HepG2 (cell line): ENCODE measurements around the gene PPAT. TPM values are rescaled to one million over a fixed set of nuclear protein-coding genes. Genes with fewer than 3 reads are reported as not detected.

Experiments
- ATRX ChIP-seq: sonication (generic); formaldehyde crosslinking; IDR thresholded peaks from 2 replicates; pipeline ENCODE4 v1.4.0; 2020; ENCODE audit warnings: missing genetic modification reagents, borderline replicate concordance
- DBP ChIP-seq: sonication (generic); formaldehyde crosslinking; IDR thresholded peaks from 2 replicates; pipeline ENCODE4 v1.4.0; 2020; ENCODE audit warnings: missing genetic modification reagents; ENCODE audit errors: not compliant biosample characterization
- FOXA1 ChIP-seq, 2 experiments: fragments of 450-650 bp in 1 of 2; sonication (generic) in 1 of 2; formaldehyde crosslinking in 1 of 2; IDR thresholded peaks; 2 replicates each; pipeline versions ENCODE4 v1.4.0 to v1.6.1; 2016 to 2020; ENCODE audit warnings: missing genetic modification reagents in 1 of 2
- GTF2F1 ChIP-seq: fragments of 150-350 bp; IDR thresholded peaks from 2 replicates; pipeline ENCODE4 v1.6.1; 2014; ENCODE audit warnings: low read length
- HBP1 ChIP-seq: IDR thresholded peaks from 2 replicates; pipeline ENCODE4 v1.6.1; 2016; ENCODE audit warnings: low read depth, control low read depth
- NCOR1 ChIP-seq: fragments of 200-600 bp; sonication (generic); IDR thresholded peaks from 2 replicates; pipeline ENCODE4 v1.7.0; 2017; ENCODE audit warnings: antibody characterized with exemption, low read length, borderline replicate concordance
- NFE2L2 ChIP-seq: fragments of 150-350 bp; IDR thresholded peaks from 2 replicates; pipeline ENCODE4 v1.6.1; 2014; ENCODE audit warnings: low read length
- NR3C1 ChIP-seq: sonication (generic); formaldehyde crosslinking; IDR thresholded peaks from 2 replicates; pipeline ENCODE4 v1.4.0; 2020; ENCODE audit warnings: missing genetic modification reagents
- PCBP1 ChIP-seq: fragments of 200-400 bp; formaldehyde crosslinking; IDR thresholded peaks from 2 replicates; pipeline ENCODE4 v1.6.1; 2017; ENCODE audit warnings: mild to moderate bottlenecking, low read depth, low read length, borderline replicate concordance
- PHF8 ChIP-seq: sonication (generic); formaldehyde crosslinking; IDR thresholded peaks from 2 replicates; pipeline ENCODE4 v1.5.0; 2020; ENCODE audit warnings: missing genetic modification reagents
- POLR2A ChIP-seq, 2 experiments: IDR thresholded peaks; 2 replicates each; pipeline ENCODE4 v1.6.1; 2011; ENCODE audit warnings: low read depth in 2 of 2, low read length in 2 of 2, mild to moderate bottlenecking in 1 of 2, moderate library complexity in 1 of 2; ENCODE audit not compliant: insufficient read depth in 1 of 2
- SAP130 ChIP-seq: IDR thresholded peaks from 2 replicates; pipeline ENCODE4 v1.6.1; 2016; ENCODE audit warnings: low read depth
- SRY ChIP-seq: sonication (generic); formaldehyde crosslinking; IDR thresholded peaks from 2 replicates; pipeline ENCODE4 v1.8.0; 2022; ENCODE audit warnings: mild to moderate bottlenecking, missing genetic modification reagents
- TARDBP ChIP-seq: sonication (generic); formaldehyde crosslinking; IDR thresholded peaks from 2 replicates; pipeline ENCODE4 v1.8.0; 2022; ENCODE audit warnings: mild to moderate bottlenecking, missing genetic modification reagents
- ZC3H13 ChIP-seq: sonication (generic); formaldehyde crosslinking; IDR thresholded peaks from 2 replicates; pipeline ENCODE4 v1.8.1; 2023; ENCODE audit warnings: mild to moderate bottlenecking, missing genetic modification reagents, moderate library complexity
- ZNF326 ChIP-seq: sonication (generic); formaldehyde crosslinking; IDR thresholded peaks from 2 replicates; pipeline ENCODE4 v1.4.0; 2020; ENCODE audit warnings: missing genetic modification reagents, borderline replicate concordance
- ZNF558 ChIP-seq: sonication (generic); formaldehyde crosslinking; IDR thresholded peaks from 2 replicates; pipeline ENCODE4 v1.9.0; 2022; ENCODE audit warnings: mild to moderate bottlenecking, missing genetic modification reagents, borderline replicate concordance
- ZNF614 ChIP-seq: IDR thresholded peaks from 2 replicates; pipeline ENCODE4 v1.6.1; 2018; ENCODE audit warnings: missing biosample characterization, missing genetic modification reagents, inconsistent platforms, borderline replicate concordance
- ZSCAN9 ChIP-seq: IDR thresholded peaks from 2 replicates; pipeline ENCODE4 v1.6.1; 2016; ENCODE audit warnings: borderline replicate concordance
- polyA plus RNA-seq, 8 experiments: library from polyadenylated mRNA; depleted of rRNA in 3 of 8; stranded (reverse) in 7 of 8; unstranded in 1 of 8; fragments of >200 nt; fragmentation: Illumina TruSeq in 4 of 8; extraction: Trizol in 4 of 8; gene quantifications; 2 replicates each; pipeline versions ENCODE4 v1.2.1 to v1.2.3, GENCODE V29; 2011 to 2016; ENCODE audit warnings: low read depth in 4 of 8, missing spikeins in 1 of 8, mixed read lengths in 1 of 8; ENCODE audit not compliant: insufficient read depth in 1 of 8
- total RNA-seq, 5 experiments: library from RNA; depleted of rRNA; stranded (reverse); fragments of >200 nt; fragmentation: Illumina TruSeq; extraction: Trizol; gene quantifications; 2 replicates each; pipeline ENCODE4 v1.2.3, GENCODE V29; 2016; ENCODE audit warnings: low read depth in 1 of 5
- TF ChIP-seq, protein P1 (sequence below): sonication (generic); formaldehyde crosslinking; IDR thresholded peaks from 2 replicates; pipeline ENCODE4; 2020; ENCODE audit warnings: missing genetic modification reagents, mild to moderate bottlenecking, borderline replicate concordance
- TF ChIP-seq, protein P2 (sequence below): sonication (generic); formaldehyde crosslinking; IDR thresholded peaks from 2 replicates; pipeline ENCODE4 v1.5.1; 2020; ENCODE audit warnings: mild to moderate bottlenecking, missing genetic modification reagents

PPAT gene
- total and polyA plus RNA-seq, 2 of the 13 experiments (the other 11 are each of a cell fraction or from before 2014, with no cell fraction given): 16.9 to 62.6 TPM

GRCh38 chr4:56467284-56468096 lies 32.1 kb upstream of the PPAT start, which contains the start of gene SRP72 (continued):
- TF ChIP-seq ZNF614 (no peak), ZSCAN9 (peak; percentile 69), PCBP1 (no peak), ZC3H13 (CRISPR knock-in tag) (no peak; the same call in 1 of the 2 replicates), NFE2L2 (no peak), ZNF558 (CRISPR knock-in tag) (no peak), HBP1 (CRISPR knock-in tag) (peak; percentile 33; the same call in 1 of the 2 replicates), ZNF326 (CRISPR knock-in tag) (no peak), NR3C1 (CRISPR knock-in tag) (no peak), PHF8 (CRISPR knock-in tag) (peak; percentile 96), POLR2A (IDR thresholded peaks at IDR 0.05; ENCODE audit: insufficient read depth in 1 of 2, low read depth in 2 of 2, low read length in 2 of 2) (peak; percentile 88 to 91), SAP130 (CRISPR knock-in tag) (peak; percentile 96), TARDBP (CRISPR knock-in tag) (no peak), SRY (CRISPR knock-in tag) (peak; percentile 37; the same call in 1 of the 2 replicates), FOXA1 (IDR thresholded peaks at IDR 0.05) (no peak), FOXA1 (CRISPR knock-in tag; IDR thresholded peaks at IDR 0.05) (0 out of 2 replicates have a peak, but pooled peaks have one; percentile 8), GTF2F1 (0 out of 2 replicates have a peak, but pooled peaks have one; percentile 48), DBP (no peak), NCOR1 (no peak; the same call in 1 of the 2 replicates), ATRX (no peak)
- TF ChIP-seq, protein P1, sequence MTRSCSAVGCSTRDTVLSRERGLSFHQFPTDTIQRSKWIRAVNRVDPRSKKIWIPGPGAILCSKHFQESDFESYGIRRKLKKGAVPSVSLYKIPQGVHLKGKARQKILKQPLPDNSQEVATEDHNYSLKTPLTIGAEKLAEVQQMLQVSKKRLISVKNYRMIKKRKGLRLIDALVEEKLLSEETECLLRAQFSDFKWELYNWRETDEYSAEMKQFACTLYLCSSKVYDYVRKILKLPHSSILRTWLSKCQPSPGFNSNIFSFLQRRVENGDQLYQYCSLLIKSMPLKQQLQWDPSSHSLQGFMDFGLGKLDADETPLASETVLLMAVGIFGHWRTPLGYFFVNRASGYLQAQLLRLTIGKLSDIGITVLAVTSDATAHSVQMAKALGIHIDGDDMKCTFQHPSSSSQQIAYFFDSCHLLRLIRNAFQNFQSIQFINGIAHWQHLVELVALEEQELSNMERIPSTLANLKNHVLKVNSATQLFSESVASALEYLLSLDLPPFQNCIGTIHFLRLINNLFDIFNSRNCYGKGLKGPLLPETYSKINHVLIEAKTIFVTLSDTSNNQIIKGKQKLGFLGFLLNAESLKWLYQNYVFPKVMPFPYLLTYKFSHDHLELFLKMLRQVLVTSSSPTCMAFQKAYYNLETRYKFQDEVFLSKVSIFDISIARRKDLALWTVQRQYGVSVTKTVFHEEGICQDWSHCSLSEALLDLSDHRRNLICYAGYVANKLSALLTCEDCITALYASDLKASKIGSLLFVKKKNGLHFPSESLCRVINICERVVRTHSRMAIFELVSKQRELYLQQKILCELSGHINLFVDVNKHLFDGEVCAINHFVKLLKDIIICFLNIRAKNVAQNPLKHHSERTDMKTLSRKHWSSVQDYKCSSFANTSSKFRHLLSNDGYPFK (CRISPR knock-in tag): peak; percentile 98
- TF ChIP-seq, protein P2, sequence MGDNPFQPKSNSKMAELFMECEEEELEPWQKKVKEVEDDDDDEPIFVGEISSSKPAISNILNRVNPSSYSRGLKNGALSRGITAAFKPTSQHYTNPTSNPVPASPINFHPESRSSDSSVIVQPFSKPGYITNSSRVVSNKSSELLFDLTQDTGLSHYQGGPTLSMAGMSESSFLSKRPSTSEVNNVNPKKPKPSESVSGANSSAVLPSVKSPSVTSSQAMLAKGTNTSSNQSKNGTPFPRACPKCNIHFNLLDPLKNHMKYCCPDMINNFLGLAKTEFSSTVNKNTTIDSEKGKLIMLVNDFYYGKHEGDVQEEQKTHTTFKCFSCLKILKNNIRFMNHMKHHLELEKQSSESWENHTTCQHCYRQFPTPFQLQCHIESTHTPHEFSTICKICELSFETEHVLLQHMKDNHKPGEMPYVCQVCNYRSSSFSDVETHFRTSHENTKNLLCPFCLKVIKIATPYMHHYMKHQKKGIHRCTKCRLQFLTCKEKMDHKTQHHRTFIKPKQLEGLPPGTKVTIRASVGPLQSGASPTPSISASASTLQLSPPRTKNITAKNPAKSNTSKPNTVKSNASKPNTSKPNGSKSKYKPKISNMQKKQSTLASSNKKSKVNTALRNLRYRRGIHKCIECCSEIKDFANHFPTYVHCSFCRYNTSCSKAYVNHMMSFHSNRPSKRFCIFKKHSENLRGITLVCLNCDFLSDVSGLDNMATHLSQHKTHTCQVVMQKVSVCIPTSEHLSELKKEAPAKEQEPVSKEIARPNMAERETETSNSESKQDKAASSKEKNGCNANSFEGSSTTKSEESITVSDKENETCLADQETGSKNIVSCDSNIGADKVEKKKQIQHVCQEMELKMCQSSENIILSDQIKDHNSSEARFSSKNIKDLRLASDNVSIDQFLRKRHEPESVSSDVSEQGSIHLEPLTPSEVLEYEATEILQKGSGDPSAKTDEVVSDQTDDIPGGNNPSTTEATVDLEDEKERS (CRISPR knock-in tag): no peak
